ENCODE results near the gene ACP1. TPM values are rescaled to one million over a fixed set of nuclear protein-coding genes. Genes with fewer than 3 reads are reported as not detected.

The ACP1 gene
- total and polyA plus RNA-seq, 2 of the 8 experiments (the other 6 are each of a cell fraction or from before 2014, with no cell fraction given), result 115 to 155 TPM

- Histone ChIP-seq H3K4me1 (replicated peaks in 1 of 4; ENCODE audit: control insufficient read depth in 3 of 4, insufficient read depth in 4 of 4, low read length in 3 of 4) (peaks cover 6 to 18% (median 14%) of the 10 kb centered on the region in 4 experiments), H2AK5ac (ENCODE audit: low read depth, low read length) (no peak overlapping the region), H3K4me2 (ENCODE audit: insufficient read depth in 1 of 2, low read depth in 2 of 2, low read length in 2 of 2) (peak overlapping the region; percentile 85 to 96), H3K56ac (replicated peaks; ENCODE audit: insufficient read length, low read depth, low read length) (peak overlapping the region; percentile 40), H4K20me1 (replicated peaks in 1 of 2; ENCODE audit: control insufficient read depth in 1 of 2, insufficient read depth in 2 of 2, low read length in 2 of 2) (peaks cover 2 to 5% of the 10 kb centered on the region in 2 experiments), H2BK15ac (ENCODE audit: low read length) (no peak overlapping the region), H2BK12ac (ENCODE audit: low read depth, low read length) (no peak overlapping the region), H4K91ac (replicated peaks; ENCODE audit: insufficient read length, low read length) (no peak overlapping the region), H4K5ac (ENCODE audit: insufficient read length, low read depth, low read length) (no peak overlapping the region), H3K27me3 (replicated peaks in 1 of 4; ENCODE audit: control insufficient read depth in 3 of 4, extremely low read depth in 1 of 4, insufficient read depth in 3 of 4, low read length in 3 of 4) (peaks cover 9 to 48% (median 33%) of the 10 kb centered on the region in 4 experiments), H4K8ac (ENCODE audit: extremely low read depth, insufficient read depth, low read length) (no peak overlapping the region), H3K18ac (ENCODE audit: extremely low read depth, low read length) (no peak overlapping the region; the same call in none of the 2 replicates), H2BK5ac (ENCODE audit: low read depth, low read length) (0 out of 2 replicates have a peak overlapping the region, but pooled peaks have one; percentile 9), H3K23me2 (ENCODE audit: low read depth, low read length) (peaks cover 8% of the 10 kb centered on the region; the same call in 1 of the 2 replicates), H3K9me3 (ENCODE audit: insufficient read depth in 2 of 2, low read depth in 1 of 2, low read length in 1 of 2) (peaks cover 0 to 4% of the 10 kb centered on the region in 2 experiments; a peak in 1 of 4 replicates), H3K9ac (replicated peaks in 1 of 4; ENCODE audit: extremely low read depth in 1 of 4, low read depth in 3 of 4, low read length in 3 of 4) (no peak overlapping the region), H3K4ac (replicated peaks; ENCODE audit: insufficient read length, low read depth, low read length) (no peak overlapping the region), H3K36me3 (ENCODE audit: control insufficient read depth in 2 of 4, insufficient read depth in 4 of 4, low read length in 3 of 4) (no peaks in the 10 kb centered on the region), H2AFZ (ENCODE audit: low read length) (peak overlapping the region; percentile 55; the same call in 1 of the 2 replicates), H3K23ac (ENCODE audit: insufficient read length) (no peak overlapping the region), H2BK120ac (replicated peaks; ENCODE audit: low read depth, low read length) (no peak overlapping the region), H3K4me3 (ENCODE audit: extremely low read depth in 1 of 4, insufficient read depth in 2 of 4, low read depth in 3 of 4, low read length in 4 of 4) (peak overlapping the region; percentile 42 to 65 (median 54); a peak in 7 of 8 replicates), H3K27ac (ENCODE audit: low read depth, low read length) (no peak overlapping the region), H3K79me1 (ENCODE audit: low read depth, low read length) (no peaks in the 10 kb centered on the region), H3K79me2 (ENCODE audit: control insufficient read depth in 1 of 2, insufficient read depth in 2 of 2, low read length in 2 of 2) (no peaks in the 10 kb centered on the region), H3K14ac (ENCODE audit: insufficient read length) (no peak overlapping the region), H2BK20ac (ENCODE audit: low read length) (0 out of 2 replicates have a peak overlapping the region, but pooled peaks have one; percentile 10)
- CTCF ChIA-PET (ENCODE audit: partially characterized antibody), result interaction anchor here (0.8 to 3.1 kb wide), 25 partner anchors 9 to 344 kb away, joined by 3 to 17 read pairs (median 4); no protein-coding TSS in a partner anchor
- 2% methylated on average over 54 of the region's 60 CpGs; no CpG with 5 or more reads in 1 of the 2 experiments for WGBS, 2 experiments (ENCODE audit: extremely low coverage in 1 of 2, insufficient coverage in 1 of 2, insufficient read length in 1 of 2, insufficient replicate concordance in 2 of 2, low coverage in 1 of 2, low lambda C conversion rate in 2 of 2, missing lambda C conversion rate in 1 of 2)
- DNase-seq (ENCODE audit: low read depth in 1 of 2, low spot score in 2 of 2) (peak in 1 of 2 experiments; percentile 74), FAIRE-seq (no peak)
- POLR2A ChIA-PET (ENCODE audit: partially characterized antibody), result interaction anchor here (1.0 to 1.7 kb wide), 4 partner anchors 20 to 244 kb away, joined by 3 to 4 read pairs (median 3); no protein-coding TSS in a partner anchor
- TF ChIP-seq, protein P1, sequence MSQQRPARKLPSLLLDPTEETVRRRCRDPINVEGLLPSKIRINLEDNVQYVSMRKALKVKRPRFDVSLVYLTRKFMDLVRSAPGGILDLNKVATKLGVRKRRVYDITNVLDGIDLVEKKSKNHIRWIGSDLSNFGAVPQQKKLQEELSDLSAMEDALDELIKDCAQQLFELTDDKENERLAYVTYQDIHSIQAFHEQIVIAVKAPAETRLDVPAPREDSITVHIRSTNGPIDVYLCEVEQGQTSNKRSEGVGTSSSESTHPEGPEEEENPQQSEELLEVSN (IDR thresholded peaks at IDR 0.05), result peak; percentile 89
- TF ChIP-seq EZH2 (IDR thresholded peaks at IDR 0.05; ENCODE audit: low read depth, low read length, severe bottlenecking), result peak; percentile 81
- TF ChIP-seq ASH2L (IDR thresholded peaks at IDR 0.05; ENCODE audit: low read length), result peak; percentile 67
- peak; percentile 97 for TF ChIP-seq KDM4A (IDR thresholded peaks at IDR 0.05; ENCODE audit: low read depth, low read length, severe bottlenecking)
- no peak for TF ChIP-seq CTCF (IDR thresholded peaks at IDR 0.05; ENCODE audit: control extremely low read depth in 1 of 3, insufficient read depth in 1 of 3, low read depth in 1 of 3, low read length in 3 of 3)
- TF ChIP-seq SP2 (IDR thresholded peaks at IDR 0.05; ENCODE audit: low read length), result no peak
- no peak for TF ChIP-seq SIN3A (conservative IDR thresholded peaks at IDR 0.05 in 1 of 2, IDR thresholded peaks at IDR 0.05 in 1 of 2; ENCODE audit: low read depth in 1 of 2, low read length in 2 of 2)
These were observed 24.8 kb downstream of the ACP1 start for GRCh38 chr2:289362-290089.

Measured in H1 (cell line).